Esophagus squamous epithelium (tissue), 5 donors: Measurements from ENCODE around the gene SPOCK1. TPM values are rescaled to one million over a fixed set of nuclear protein-coding genes. Genes with fewer than 3 reads are reported as not detected.

Source experiments
- DNase-seq: peaks from one replicate; lab custom pipeline; 2025; lab: John Stamatoyannopoulos, UW
- H3K27ac ChIP-seq, 4 donors: fragments of 200-600 bp; sonication (generic); one replicate each; pipeline ENCODE4 v1.5.1; 2016 to 2019; ENCODE audit warnings: mild to moderate bottlenecking in 1 of 4
- H3K27me3 ChIP-seq, 4 donors: fragments of 200-600 bp; sonication (generic); 1 replicate in 3 of 4; 2 replicates in 1 of 4; pipeline versions ENCODE4 v1.5.1 to v1.6.0; 2017 to 2021; ENCODE audit warnings: antibody characterized with exemption in 1 of 4
- H3K36me3 ChIP-seq, 3 donors: fragments of 200-600 bp; sonication (generic); one replicate each; pipeline ENCODE4 v1.5.1; 2016 to 2019
- H3K4me1 ChIP-seq, 3 donors: fragments of 200-600 bp; sonication (generic); one replicate each; pipeline ENCODE4 v1.5.1; 2017 to 2019
- H3K4me3 ChIP-seq, 4 donors: fragments of 200-600 bp; sonication (generic); 1 replicate in 3 of 4; 2 replicates in 1 of 4; pipeline ENCODE4 v1.5.1; 2016 to 2019; ENCODE audit warnings: mild to moderate bottlenecking in 2 of 4, moderate library complexity in 1 of 4
- H3K9me3 ChIP-seq, 3 donors: fragments of 200-600 bp; sonication (generic); one replicate each; pipeline ENCODE4 v1.5.1; 2016 to 2019
- POLR2A ChIP-seq, 4 donors: fragments of 450-650 bp; IDR thresholded peaks; one replicate each; pipeline ENCODE4 v1.6.1; 2017; ENCODE audit warnings: antibody characterized with exemption in 4 of 4, mild to moderate bottlenecking in 4 of 4, moderate library complexity in 3 of 4
- WGBS, 2 donors: methylation state at CpG; one replicate each; pipeline ENCODE4 v1.1.5; 2018; 5-methylcytosine and 5-hydroxymethylcytosine counted together
- intact Hi-C: fragments of 100-400 bp; cut with DNase I; formaldehyde crosslinking; loops from one replicate; pipeline ENCODE4 v1.15.0; 2022
- total RNA-seq, 4 donors: library from RNA; depleted of rRNA; stranded (reverse); fragments of >200 nt; gene quantifications; one replicate each; pipeline ENCODE4 v1.1.0, GENCODE V29; 2016
- TF ChIP-seq, protein P1 (sequence below), 6 experiments: fragments of 450-650 bp in 4 of 6; fragments of 200-600 bp in 2 of 6; sonication (generic) in 2 of 6; IDR thresholded peaks; one replicate each; pipeline ENCODE4 v1.5.1; 2016 to 2019; ENCODE audit warnings: antibody characterized with exemption in 6 of 6, mild to moderate bottlenecking in 4 of 6, moderate library complexity in 4 of 6
- donor health status: DM: yes; HTN: yes; CAD: no.

Gene SPOCK1
- total RNA-seq, 4 donors from 2014 or later: 0.99 to 21.9 (median 8.1) TPM

GRCh38 chr5:137172258-137172657 lies 326.9 kb downstream of the SPOCK1 start:
- Histone ChIP-seq H3K9me3 (no peaks in the 10 kb centered on the region), H3K4me3 (no peak overlapping the region), H3K27me3 (peaks cover 0 to under 1% (median 0%) of the 10 kb centered on the region in 4 donors), H3K27ac (no peak overlapping the region), H3K4me1 (no peaks in the 10 kb centered on the region), H3K36me3 (no peaks in the 10 kb centered on the region)
- 47 to 86% methylated on average over 2 of the region's 2 CpGs for WGBS, 2 donors
- TF ChIP-seq POLR2A (IDR thresholded peaks at IDR 0.05): no peak
- TF ChIP-seq, protein P1, sequence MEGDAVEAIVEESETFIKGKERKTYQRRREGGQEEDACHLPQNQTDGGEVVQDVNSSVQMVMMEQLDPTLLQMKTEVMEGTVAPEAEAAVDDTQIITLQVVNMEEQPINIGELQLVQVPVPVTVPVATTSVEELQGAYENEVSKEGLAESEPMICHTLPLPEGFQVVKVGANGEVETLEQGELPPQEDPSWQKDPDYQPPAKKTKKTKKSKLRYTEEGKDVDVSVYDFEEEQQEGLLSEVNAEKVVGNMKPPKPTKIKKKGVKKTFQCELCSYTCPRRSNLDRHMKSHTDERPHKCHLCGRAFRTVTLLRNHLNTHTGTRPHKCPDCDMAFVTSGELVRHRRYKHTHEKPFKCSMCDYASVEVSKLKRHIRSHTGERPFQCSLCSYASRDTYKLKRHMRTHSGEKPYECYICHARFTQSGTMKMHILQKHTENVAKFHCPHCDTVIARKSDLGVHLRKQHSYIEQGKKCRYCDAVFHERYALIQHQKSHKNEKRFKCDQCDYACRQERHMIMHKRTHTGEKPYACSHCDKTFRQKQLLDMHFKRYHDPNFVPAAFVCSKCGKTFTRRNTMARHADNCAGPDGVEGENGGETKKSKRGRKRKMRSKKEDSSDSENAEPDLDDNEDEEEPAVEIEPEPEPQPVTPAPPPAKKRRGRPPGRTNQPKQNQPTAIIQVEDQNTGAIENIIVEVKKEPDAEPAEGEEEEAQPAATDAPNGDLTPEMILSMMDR (IDR thresholded peaks at IDR 0.05): no peak
- no peak for DNase-seq
- intact Hi-C loops: no loop called here

GRCh38 chr5:137167187-137167586 lies 331.9 kb downstream of the SPOCK1 start:
- no peak for DNase-seq
- intact Hi-C loops: no loop called here

DNA sequence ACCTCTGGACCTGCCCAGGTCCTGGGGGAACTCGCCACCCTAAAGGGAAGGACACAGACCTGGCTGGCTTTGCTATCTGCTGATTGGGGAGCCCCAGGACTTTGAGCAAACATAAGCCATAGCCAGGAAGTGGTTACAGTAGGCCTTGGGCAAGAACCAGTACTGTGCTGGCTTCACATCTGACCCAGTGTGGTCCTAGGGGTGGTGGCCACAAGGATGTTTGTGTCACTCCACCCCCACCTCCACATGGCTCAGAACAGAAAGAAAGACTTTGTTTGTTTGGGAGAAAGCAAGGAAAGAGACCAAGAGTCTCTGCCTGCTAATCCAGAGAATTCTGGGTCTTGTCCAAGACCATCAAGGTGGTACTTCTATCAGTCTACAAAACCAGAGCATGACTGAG lies 334.2 kb downstream of the SPOCK1 start:
- intact Hi-C loops: no loop called here
- Histone ChIP-seq H3K27me3 (peaks cover 0 to 7% (median 0%) of the 10 kb centered on the region in 4 donors), H3K27ac (no peak overlapping the region), H3K4me3 (no peak overlapping the region), H3K36me3 (no peaks in the 10 kb centered on the region), H3K9me3 (no peaks in the 10 kb centered on the region), H3K4me1 (no peaks in the 10 kb centered on the region)
- WGBS, 2 donors: no CpG with 5 or more reads among the region's 1 CpG
- DNase-seq: no peak
- TF ChIP-seq, protein P1 (IDR thresholded peaks at IDR 0.05): no peak
- no peak for TF ChIP-seq POLR2A (IDR thresholded peaks at IDR 0.05)

More at GRCh38 chr5:137167187-137167586, 331.9 kb downstream of the SPOCK1 start:
- no peak for TF ChIP-seq POLR2A (IDR thresholded peaks at IDR 0.05)
- TF ChIP-seq, protein P1 (IDR thresholded peaks at IDR 0.05): no peak
- H3K27me3 ChIP-seq: peaks cover 0 to 7% (median 0%) of the 10 kb centered on the region in 4 donors
- H3K27ac ChIP-seq: no peak overlapping the region
- no peaks in the 10 kb centered on the region for H3K36me3 ChIP-seq
- H3K9me3 ChIP-seq: no peaks in the 10 kb centered on the region
- H3K4me3 ChIP-seq: no peak overlapping the region
- H3K4me1 ChIP-seq: no peaks in the 10 kb centered on the region

DNA sequence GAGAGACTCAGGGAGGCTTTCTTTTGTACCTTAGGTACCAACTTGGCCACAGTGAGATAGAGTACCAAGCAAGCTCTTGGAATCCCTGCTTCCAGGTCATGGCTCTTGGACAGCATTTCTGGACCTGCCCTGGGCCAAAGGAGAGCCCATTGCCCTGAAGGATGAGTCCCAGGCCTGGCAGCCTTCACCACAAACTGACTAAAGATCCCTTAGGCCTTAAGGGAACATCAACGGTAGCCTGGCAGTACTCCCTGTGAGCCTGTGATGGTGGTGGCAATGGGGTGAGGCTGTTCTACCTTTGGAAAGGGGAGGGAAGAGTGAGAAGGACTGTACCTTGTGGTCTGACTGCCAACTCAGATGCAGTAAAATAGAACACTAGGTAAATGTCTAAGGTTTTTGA lies 334.6 kb downstream of the SPOCK1 start:
- Histone ChIP-seq H3K4me1 (no peaks in the 10 kb centered on the region), H3K9me3 (no peaks in the 10 kb centered on the region), H3K36me3 (no peaks in the 10 kb centered on the region), H3K27me3 (peaks cover 0 to 7% (median 0%) of the 10 kb centered on the region in 4 donors), H3K4me3 (no peak overlapping the region), H3K27ac (no peak overlapping the region)
- WGBS, 2 donors: 100% methylated on average over 1 of the region's 1 CpG; no CpG with 5 or more reads in 1 of the 2 donors
- intact Hi-C loops: no loop called here
- DNase-seq: no peak
- TF ChIP-seq, protein P1 (IDR thresholded peaks at IDR 0.05): no peak
- TF ChIP-seq POLR2A (IDR thresholded peaks at IDR 0.05): no peak

DNA sequence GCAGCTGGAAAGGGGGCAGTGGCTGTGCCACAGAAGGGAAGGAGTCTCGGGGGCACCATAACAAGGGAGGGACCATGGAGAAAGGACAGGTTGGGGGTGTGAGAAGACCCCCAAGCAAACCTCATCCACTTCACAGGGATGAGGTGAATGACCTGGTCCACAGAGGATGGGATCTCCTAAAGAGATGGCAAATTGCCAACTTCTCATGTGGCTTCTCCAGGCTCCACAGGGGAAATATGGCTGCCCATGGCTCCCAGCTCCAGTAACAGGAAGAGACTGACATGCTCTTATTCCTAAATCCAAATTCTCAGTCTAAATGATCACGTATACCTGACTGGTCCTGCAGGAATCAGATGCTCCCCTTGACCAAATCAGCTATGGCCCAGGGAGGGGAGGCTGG lies 340.4 kb downstream of the SPOCK1 start:
- intact Hi-C loops: no loop called here
- Histone ChIP-seq H3K36me3 (no peaks in the 10 kb centered on the region), H3K4me3 (no peak overlapping the region), H3K9me3 (no peaks in the 10 kb centered on the region), H3K4me1 (no peaks in the 10 kb centered on the region), H3K27me3 (no peaks in the 10 kb centered on the region), H3K27ac (no peak overlapping the region)
- DNase-seq: no peak
- 80 to 88% methylated on average over 2 of the region's 2 CpGs for WGBS, 2 donors
- TF ChIP-seq, protein P1 (IDR thresholded peaks at IDR 0.05): no peak
- TF ChIP-seq POLR2A (IDR thresholded peaks at IDR 0.05): no peak
